ENCODE measurements around the gene ARL15.

- TF ChIP-seq CTCF (conservative IDR thresholded peaks at IDR 0.05; ENCODE audit: low read depth, low read length): no peak
- TF ChIP-seq EZH2 (IDR thresholded peaks at IDR 0.05; ENCODE audit: borderline replicate concordance, low read depth, low read length, poor library complexity, severe bottlenecking): no peak
Observed at GRCh38 chr5:54312499-54312898, 2.1 kb upstream of the ARL15 start.
